Astrocyte (in vitro differentiated cells and primary cell): Measurements from ENCODE around the gene BCHE. TPM values are rescaled to one million over a fixed set of nuclear protein-coding genes. Genes with fewer than 3 reads are reported as not detected.

ENCODE experiments used
- DNase-seq: peaks from one replicate; pipeline ENCODE4 v3.0.0-alpha.2; 2010; ENCODE audit warnings: low read depth
- FAIRE-seq: peaks from 2 replicates; lab custom pipeline; 2011; peaks lifted over from hg19 to GRCh38; lab: Jason Lieb, UNC
- H2AFZ ChIP-seq: 2 replicates; pipeline ENCODE4 v1.6.0; 2012; ENCODE audit warnings: low read depth, low read length, inconsistent platforms
- H3K27ac ChIP-seq: 2 replicates; pipeline ENCODE4 v1.5.1; 2011; ENCODE audit warnings: low read depth, low read length, inconsistent platforms
- H3K27me3 ChIP-seq: 2 replicates; pipeline ENCODE4 v1.6.0; 2011; ENCODE audit warnings: low read length, inconsistent platforms; ENCODE audit not compliant: insufficient read depth
- H3K36me3 ChIP-seq: 2 replicates; pipeline ENCODE4 v1.5.1; 2011; ENCODE audit warnings: low read length, inconsistent platforms; ENCODE audit not compliant: insufficient read depth
- H3K4me1 ChIP-seq: 2 replicates; pipeline ENCODE4 v1.5.1; 2011; ENCODE audit warnings: low read length, inconsistent platforms; ENCODE audit not compliant: insufficient read depth
- H3K4me2 ChIP-seq: 2 replicates; pipeline ENCODE4 v1.6.0; 2012; ENCODE audit warnings: low read length, inconsistent platforms
- H3K4me3 ChIP-seq: 2 replicates; pipeline ENCODE4 v1.5.1; 2011; ENCODE audit warnings: low read depth, mild to moderate bottlenecking, low read length, inconsistent platforms; ENCODE audit not compliant: insufficient read depth
- H3K79me2 ChIP-seq: 2 replicates; pipeline ENCODE4 v1.6.0; 2012; ENCODE audit warnings: mild to moderate bottlenecking, low read length, inconsistent platforms; ENCODE audit not compliant: insufficient read depth
- H3K9ac ChIP-seq: 2 replicates; pipeline ENCODE4 v1.6.0; 2012; ENCODE audit warnings: mild to moderate bottlenecking, low read length, inconsistent platforms
- H3K9me3 ChIP-seq: 2 replicates; pipeline ENCODE4 v1.5.1; 2012; ENCODE audit warnings: low read depth, mild to moderate bottlenecking, low read length, inconsistent platforms; ENCODE audit not compliant: insufficient read depth
- H4K20me1 ChIP-seq: 2 replicates; pipeline ENCODE4 v1.6.0; 2012; ENCODE audit warnings: low read length, inconsistent platforms; ENCODE audit not compliant: insufficient read depth
- H3K27ac Mint-ChIP-seq: one replicate; pipeline ENCODE4 v1.8.0; 2021; ENCODE audit warnings: mild to moderate bottlenecking, mixed read lengths; ENCODE audit not compliant: unreplicated experiment
- H3K27me3 Mint-ChIP-seq: one replicate; pipeline ENCODE4 v1.8.0; 2021; ENCODE audit warnings: low read depth, mixed read lengths; ENCODE audit not compliant: unreplicated experiment
- H3K36me3 Mint-ChIP-seq: one replicate; pipeline ENCODE4 v1.8.0; 2021; ENCODE audit warnings: low read depth, mixed read lengths; ENCODE audit not compliant: unreplicated experiment
- H3K4me1 Mint-ChIP-seq: one replicate; pipeline ENCODE4 v1.8.0; 2021; ENCODE audit warnings: low read depth, mixed read lengths; ENCODE audit not compliant: unreplicated experiment
- H3K4me3 Mint-ChIP-seq: one replicate; pipeline ENCODE4 v1.8.0; 2021; ENCODE audit warnings: mild to moderate bottlenecking, moderate library complexity, mixed read lengths; ENCODE audit not compliant: unreplicated experiment
- H3K9me3 Mint-ChIP-seq: one replicate; pipeline ENCODE4 v1.8.0; 2021; ENCODE audit warnings: mild to moderate bottlenecking, mixed read lengths; ENCODE audit not compliant: unreplicated experiment
- CTCF ChIP-seq: IDR thresholded peaks from 2 replicates; pipeline ENCODE4 v1.5.1; 2011; ENCODE audit warnings: low read depth, mild to moderate bottlenecking, inconsistent platforms, low read length, moderate library complexity; ENCODE audit not compliant: insufficient read depth
- EZH2 ChIP-seq: IDR thresholded peaks from 2 replicates; pipeline ENCODE4 v1.6.1; 2012; ENCODE audit warnings: mild to moderate bottlenecking, low read length, inconsistent platforms; ENCODE audit not compliant: insufficient read depth
- total RNA-seq: library from RNA; stranded (reverse); gene quantifications from 2 replicates; pipeline ENCODE4 v1.2.1, GENCODE V29; 2021

Gene BCHE
- total RNA-seq, 1 donor from 2014 or later = 10.6 TPM

GRCh38 chr3:165783383-165783782 is 53.8 kb downstream of the BCHE start:
- no peaks in the 10 kb centered on the region for H3K4me1 Mint-ChIP-seq
- no peaks in the 10 kb centered on the region for H4K20me1 ChIP-seq
- no peak for FAIRE-seq
- H3K9me3 Mint-ChIP-seq = no peaks in the 10 kb centered on the region
- H3K4me3 ChIP-seq = no peak overlapping the region
- no peak overlapping the region for H3K4me3 Mint-ChIP-seq
- H3K9me3 ChIP-seq = no peaks in the 10 kb centered on the region
- no peak overlapping the region for H3K9ac ChIP-seq
- no peaks in the 10 kb centered on the region for H3K27me3 Mint-ChIP-seq
- H3K36me3 ChIP-seq = no peaks in the 10 kb centered on the region
- TF ChIP-seq EZH2 (no peak), CTCF (no peak)
- no peaks in the 10 kb centered on the region for H3K27me3 ChIP-seq
- DNase-seq = no peak
- no peaks in the 10 kb centered on the region for H3K79me2 ChIP-seq
- no peak overlapping the region for H3K27ac ChIP-seq
- no peaks in the 10 kb centered on the region for H3K36me3 Mint-ChIP-seq
- H2AFZ ChIP-seq = no peak overlapping the region
- H3K27ac Mint-ChIP-seq = no peak overlapping the region
- H3K4me2 ChIP-seq = no peak overlapping the region
- H3K4me1 ChIP-seq = no peaks in the 10 kb centered on the region

GRCh38 chr3:165778891-165779290 is 58.3 kb downstream of the BCHE start:
- H3K4me1 Mint-ChIP-seq = no peaks in the 10 kb centered on the region

More at GRCh38 chr3:165778891-165779290, 58.3 kb downstream of the BCHE start:
- Histone ChIP-seq H3K27me3 (no peaks in the 10 kb centered on the region), H2AFZ (no peak overlapping the region), H3K27ac (no peak overlapping the region), H3K9ac (no peak overlapping the region), H3K4me1 (no peaks in the 10 kb centered on the region), H4K20me1 (no peaks in the 10 kb centered on the region), H3K4me2 (no peak overlapping the region), H3K4me3 (no peak overlapping the region), H3K79me2 (no peaks in the 10 kb centered on the region), H3K36me3 (no peaks in the 10 kb centered on the region), H3K9me3 (no peaks in the 10 kb centered on the region)
- Mint-ChIP-seq H3K9me3 (no peaks in the 10 kb centered on the region), H3K27ac (no peak overlapping the region), H3K4me3 (no peak overlapping the region), H3K27me3 (no peaks in the 10 kb centered on the region), H3K36me3 (no peaks in the 10 kb centered on the region)
- FAIRE-seq = no peak
- TF ChIP-seq EZH2 (no peak), CTCF (no peak)
- no peak for DNase-seq
